SK-N-SH (cell line): ENCODE data around the gene AIF1L. TPM values are rescaled to one million over a fixed set of nuclear protein-coding genes. Genes with fewer than 3 reads are reported as not detected.

Experiments used
- CTCF ChIA-PET: fragments of 300-600, 350-600 bp; formaldehyde crosslinking; extraction: SDS; loops from one replicate; lab custom pipeline; 2021; lab: Yijun Ruan, JAX
- POLR2A ChIA-PET: fragments of 350-600 bp; sonication (Branson Sonifier 250); formaldehyde crosslinking; extraction: SDS; loops from one replicate; lab custom pipeline; 2020; ENCODE audit warnings: antibody characterized with exemption, inconsistent platforms; lab: Yijun Ruan, JAX
- DNase-seq: peaks from one replicate; pipeline ENCODE4 v3.0.0; 2012
- H2AFZ ChIP-seq: fragments of 200-600 bp; sonication (generic); 2 replicates; pipeline ENCODE4 v1.8.1; 2016; ENCODE audit warnings: antibody characterized with exemption, mild to moderate bottlenecking, low read depth
- H3F3A ChIP-seq: fragments of 200-600 bp; sonication (generic); replicated peaks from 2 replicates; pipeline ENCODE3; 2016; ENCODE audit warnings: antibody characterized with exemption, mild to moderate bottlenecking; ENCODE audit not compliant: insufficient read depth
- H3K27ac ChIP-seq, 2 experiments: fragments of 200-500 bp in 1 of 2; fragments of 200-600 bp in 1 of 2; sonication (Bioruptor generic) in 1 of 2; sonication (generic), shearing (Covaris generic) in 1 of 2; 2 replicates each; pipeline versions ENCODE4 v1.5.1 to v1.6.1; 2014 to 2016; ENCODE audit warnings: low read depth in 2 of 2, inconsistent platforms in 1 of 2, low read length in 1 of 2, mild to moderate bottlenecking in 1 of 2, mixed read lengths in 1 of 2
- H3K27me3 ChIP-seq: fragments of 200-600 bp; sonication (generic), shearing (Covaris generic); 2 replicates; pipeline ENCODE4 v1.6.1; 2016; ENCODE audit warnings: mixed run types; ENCODE audit not compliant: insufficient read depth
- H3K36me3 ChIP-seq, 2 experiments: fragments of 200-500 bp in 1 of 2; fragments of 200-600 bp in 1 of 2; sonication (Bioruptor generic) in 1 of 2; sonication (generic) in 1 of 2; replicated peaks in 1 of 2; 2 replicates each; pipeline versions ENCODE3 to v1.5.1; 2014 to 2016; ENCODE audit warnings: low read length in 1 of 2, mild to moderate bottlenecking in 1 of 2; ENCODE audit not compliant: insufficient read depth in 2 of 2, control insufficient read depth in 1 of 2
- H3K4me1 ChIP-seq, 2 experiments: fragments of 200-500 bp in 1 of 2; fragments of 200-600 bp in 1 of 2; sonication (Bioruptor generic) in 1 of 2; sonication (generic), shearing (Covaris generic) in 1 of 2; 2 replicates each; pipeline versions ENCODE4 v1.5.1 to v1.6.1; 2014 to 2016; ENCODE audit warnings: low read depth in 1 of 2, low read length in 1 of 2, mixed run types in 1 of 2; ENCODE audit not compliant: insufficient read depth in 2 of 2, control insufficient read depth in 1 of 2
- H3K4me2 ChIP-seq: fragments of 200-600 bp; sonication (generic), shearing (Covaris generic); 2 replicates; pipeline ENCODE4 v1.6.1; 2017; ENCODE audit warnings: mixed run types
- H3K4me3 ChIP-seq, 2 experiments: fragments of 200-500 bp in 1 of 2; fragments of 200-600 bp in 1 of 2; sonication (Bioruptor generic) in 1 of 2; sonication (generic), shearing (Covaris generic) in 1 of 2; 2 replicates each; pipeline versions ENCODE4 v1.5.1 to v1.8.1; 2014 to 2016; ENCODE audit warnings: low read depth in 2 of 2, inconsistent platforms in 1 of 2, low read length in 1 of 2, mild to moderate bottlenecking in 1 of 2, mixed read lengths in 1 of 2, moderate library complexity in 1 of 2
- H3K79me2 ChIP-seq: fragments of 200-600 bp; sonication (generic); 2 replicates; pipeline ENCODE4 v1.8.1; 2017; ENCODE audit warnings: mild to moderate bottlenecking; ENCODE audit not compliant: insufficient read depth
- H3K9ac ChIP-seq: fragments of 200-600 bp; sonication (generic); 2 replicates; pipeline ENCODE4 v1.6.1; 2017; ENCODE audit warnings: mixed run types
- H3K9me2 ChIP-seq: fragments of 200-600 bp; sonication (generic); 2 replicates; pipeline ENCODE4 v1.6.1; 2017; ENCODE audit warnings: mixed run types
- H3K9me3 ChIP-seq: fragments of 200-600 bp; sonication (generic); 2 replicates; pipeline ENCODE4 v1.6.1; 2017; ENCODE audit warnings: mixed run types, mild to moderate bottlenecking, moderate library complexity
- H4K20me1 ChIP-seq: fragments of 200-600 bp; sonication (generic); 2 replicates; pipeline ENCODE4 v1.6.1; 2017; ENCODE audit warnings: mild to moderate bottlenecking, mixed run types; ENCODE audit not compliant: insufficient read depth
- CHD2 ChIP-seq: fragments of 150-350 bp; IDR thresholded peaks from 2 replicates; pipeline ENCODE4 v1.6.1; 2018; ENCODE audit warnings: low read length; ENCODE audit not compliant: partially characterized antibody
- FOSL2 ChIP-seq: IDR thresholded peaks from 2 replicates; pipeline ENCODE4 v1.4.0; 2012; ENCODE audit warnings: low read depth, mild to moderate bottlenecking, moderate library complexity, borderline replicate concordance
- FOXJ3 ChIP-seq: sonication (generic); formaldehyde crosslinking; IDR thresholded peaks from 2 replicates; pipeline ENCODE4 v1.5.1; 2020; ENCODE audit warnings: mild to moderate bottlenecking, missing genetic modification reagents
- FOXM1 ChIP-seq: IDR thresholded peaks from 2 replicates; pipeline ENCODE4 v1.4.0; 2012; ENCODE audit warnings: low read depth, mild to moderate bottlenecking
- JUND ChIP-seq: IDR thresholded peaks from 2 replicates; pipeline ENCODE4 v1.4.0; 2012
- MAX ChIP-seq: IDR thresholded peaks from 2 replicates; pipeline ENCODE4 v1.4.0; 2012; ENCODE audit warnings: low read depth
- MXI1 ChIP-seq: IDR thresholded peaks from 2 replicates; pipeline ENCODE4 v1.6.1; 2012; ENCODE audit warnings: mild to moderate bottlenecking, low read depth, low read length, improper control_type of control experiment
- NRF1 ChIP-seq: IDR thresholded peaks from 2 replicates; pipeline ENCODE4 v1.6.1; 2012; ENCODE audit warnings: low read depth, mild to moderate bottlenecking, low read length
- POLR2AphosphoS5 ChIP-seq: IDR thresholded peaks from 2 replicates; pipeline ENCODE4 v1.6.1; 2012; ENCODE audit warnings: low read depth, low read length
- RAD21 ChIP-seq: IDR thresholded peaks from 2 replicates; pipeline ENCODE4 v1.6.1; 2012; ENCODE audit warnings: mild to moderate bottlenecking, low read length
- SIN3A ChIP-seq: IDR thresholded peaks from 2 replicates; pipeline ENCODE4 v1.6.1; 2012; ENCODE audit warnings: low read depth, mild to moderate bottlenecking, low read length, moderate library complexity, borderline replicate concordance
- SMC3 ChIP-seq: IDR thresholded peaks from 2 replicates; pipeline ENCODE4 v1.6.1; 2012; ENCODE audit warnings: low read depth, low read length, improper control_type of control experiment
- TAF1 ChIP-seq: IDR thresholded peaks from 2 replicates; pipeline ENCODE4 v1.6.1; 2012; ENCODE audit warnings: low read depth, mild to moderate bottlenecking, low read length, moderate library complexity, borderline replicate concordance
- TCF12 ChIP-seq: IDR thresholded peaks from 2 replicates; pipeline ENCODE4 v1.4.0; 2012
- USF1 ChIP-seq: IDR thresholded peaks from 2 replicates; pipeline ENCODE4 v1.4.0; 2012; ENCODE audit warnings: low read depth, borderline replicate concordance
- WGBS: methylation state at CpG from one replicate; pipeline ENCODE4 v1.1.6; 2017; ENCODE audit warnings: low lambda C conversion rate; 5-methylcytosine and 5-hydroxymethylcytosine counted together
- polyA plus RNA-seq, 3 experiments: library from polyadenylated mRNA; depleted of rRNA; stranded (reverse); fragments of >200 nt; gene quantifications; 2 replicates each; pipeline ENCODE4 v1.2.3, GENCODE V29; 2012
- TF ChIP-seq, protein P1 (sequence below): fragments of 200-600 bp; sonication (generic); IDR thresholded peaks from 2 replicates; pipeline ENCODE4 v1.6.1; 2017; ENCODE audit warnings: antibody characterized with exemption, mild to moderate bottlenecking, moderate library complexity
- TF ChIP-seq, protein P2 (sequence below): IDR thresholded peaks from 2 replicates; pipeline ENCODE4 v1.4.0; 2012; ENCODE audit warnings: low read depth, borderline replicate concordance

Gene AIF1L
- polyA plus RNA-seq, 1 of the 3 experiments (the other 2 are of a cell fraction), result 0.26 TPM

DNA sequence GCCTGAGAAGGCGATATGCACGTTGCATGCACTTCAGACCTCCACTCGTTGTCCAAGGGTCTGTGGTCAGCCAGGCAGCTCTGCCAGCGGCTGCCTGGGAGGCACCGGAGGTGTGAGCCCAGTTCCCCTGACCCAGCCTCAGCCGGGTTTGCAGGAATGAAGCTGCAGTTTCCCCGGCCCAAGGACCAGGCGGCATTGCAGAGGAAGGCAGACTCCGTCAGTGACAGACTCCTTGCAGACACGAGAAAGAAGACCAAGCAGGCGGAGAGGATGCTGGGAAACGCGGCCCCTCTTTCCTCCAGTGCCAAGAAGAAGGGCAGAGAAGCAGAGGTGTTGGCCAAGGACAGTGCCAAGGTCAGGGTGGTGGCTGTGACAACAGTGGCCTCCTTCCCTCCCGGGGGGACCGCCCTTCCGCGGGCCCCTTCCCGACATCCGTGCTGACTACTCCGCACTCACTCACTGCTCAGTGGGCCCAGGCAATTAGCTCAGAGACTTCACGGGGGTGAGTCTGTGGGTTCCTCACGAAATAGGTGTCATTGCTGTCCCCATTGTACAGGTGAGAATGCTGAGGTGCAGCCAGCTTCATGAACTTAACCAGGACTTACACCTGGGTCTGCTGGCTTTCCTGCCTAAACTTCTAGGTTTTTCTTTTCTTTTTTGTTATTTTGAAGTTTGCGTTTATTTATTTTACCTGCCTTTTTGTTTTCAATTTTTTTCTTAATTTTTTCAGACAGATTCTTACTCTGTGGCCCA, 10.8 kb upstream of the AIF1L start (continued):
- no peak for TF ChIP-seq CHD2
- no peak for TF ChIP-seq MAX
- TF ChIP-seq USF1, result no peak

DNA sequence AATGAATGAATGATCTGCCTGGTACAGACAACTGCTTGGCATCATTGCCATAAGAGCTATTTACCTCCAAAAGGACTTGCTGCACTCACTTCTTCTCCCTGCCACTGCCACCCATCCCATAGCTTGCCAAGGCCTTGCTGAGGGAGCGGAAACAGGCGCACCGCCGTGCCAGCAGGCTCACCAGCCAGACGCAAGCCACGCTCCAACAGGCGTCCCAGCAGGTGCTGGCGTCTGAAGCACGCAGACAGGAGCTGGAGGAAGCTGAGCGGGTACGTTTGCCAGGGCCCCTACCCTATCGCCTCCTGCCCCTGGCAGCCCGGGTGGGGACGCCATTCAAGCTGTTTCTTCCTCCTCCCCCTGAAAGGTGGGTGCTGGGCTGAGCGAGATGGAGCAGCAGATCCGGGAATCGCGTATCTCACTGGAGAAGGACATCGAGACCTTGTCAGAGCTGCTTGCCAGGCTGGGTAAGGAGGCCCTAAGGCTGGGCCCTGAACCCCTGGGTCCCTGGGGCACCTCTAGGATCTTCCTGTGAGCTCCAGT, 8.9 kb upstream of the AIF1L start:
- DNase-seq, result no peak
- 81% methylated on average over 8 of the region's 19 CpGs for WGBS
- Histone ChIP-seq H3F3A (no peaks in the 10 kb centered on the region), H3K4me3 (no peak overlapping the region), H3K4me2 (no peak overlapping the region), H2AFZ (no peak overlapping the region), H3K27me3 (peaks cover 7% of the 10 kb centered on the region; the same call in 1 of the 2 replicates), H3K79me2 (no peaks in the 10 kb centered on the region), H3K36me3 (no peaks in the 10 kb centered on the region), H4K20me1 (no peaks in the 10 kb centered on the region), H3K9ac (no peak overlapping the region), H3K9me2 (no peaks in the 10 kb centered on the region), H3K27ac (no peak overlapping the region), H3K4me1 (peaks cover 0 to 7% of the 10 kb centered on the region in 2 experiments; a peak in 1 of 4 replicates), H3K9me3 (no peaks in the 10 kb centered on the region)
- no peak for TF ChIP-seq TAF1
- TF ChIP-seq POLR2AphosphoS5, result no peak
- CTCF ChIA-PET, result interaction anchor here (0.7 kb wide), 2 partner anchors 30 to 249 kb away, joined by 3 read pairs; no protein-coding TSS in a partner anchor
- POLR2A ChIA-PET, result interaction anchor here (1.3 kb wide), 1 partner anchor 38 kb away, joined by 3 read pairs; the partner anchor contains the start of gene NUP214

- Histone ChIP-seq H3K4me3 (no peak overlapping the region), H2AFZ (no peak overlapping the region), H3K9me2 (no peaks in the 10 kb centered on the region), H3K36me3 (no peaks in the 10 kb centered on the region), H3K27me3 (peaks cover 6% of the 10 kb centered on the region), H3F3A (no peaks in the 10 kb centered on the region), H3K4me1 (peaks cover 0 to 15% of the 10 kb centered on the region in 2 experiments; a peak in 1 of 4 replicates), H3K9me3 (no peaks in the 10 kb centered on the region), H3K27ac (no peak overlapping the region), H3K79me2 (no peaks in the 10 kb centered on the region), H3K4me2 (no peak overlapping the region), H3K9ac (no peak overlapping the region), H4K20me1 (no peaks in the 10 kb centered on the region)
- POLR2A ChIA-PET, result no interaction called here
- DNase-seq, result no peak
- CTCF ChIA-PET, result interaction anchor here (1.1 kb wide), 1 partner anchor 246 kb away, joined by 3 read pairs; no protein-coding TSS in a partner anchor
- WGBS, result 71% methylated on average over 11 of the region's 13 CpGs
- TF ChIP-seq FOXM1 (no peak), TCF12 (no peak), MXI1 (no peak), JUND (no peak), NRF1 (no peak), FOXJ3 (CRISPR knock-in tag) (no peak), RAD21 (no peak), FOSL2 (no peak), SMC3 (no peak), MAX (no peak), SIN3A (no peak)
- TF ChIP-seq, protein P1, sequence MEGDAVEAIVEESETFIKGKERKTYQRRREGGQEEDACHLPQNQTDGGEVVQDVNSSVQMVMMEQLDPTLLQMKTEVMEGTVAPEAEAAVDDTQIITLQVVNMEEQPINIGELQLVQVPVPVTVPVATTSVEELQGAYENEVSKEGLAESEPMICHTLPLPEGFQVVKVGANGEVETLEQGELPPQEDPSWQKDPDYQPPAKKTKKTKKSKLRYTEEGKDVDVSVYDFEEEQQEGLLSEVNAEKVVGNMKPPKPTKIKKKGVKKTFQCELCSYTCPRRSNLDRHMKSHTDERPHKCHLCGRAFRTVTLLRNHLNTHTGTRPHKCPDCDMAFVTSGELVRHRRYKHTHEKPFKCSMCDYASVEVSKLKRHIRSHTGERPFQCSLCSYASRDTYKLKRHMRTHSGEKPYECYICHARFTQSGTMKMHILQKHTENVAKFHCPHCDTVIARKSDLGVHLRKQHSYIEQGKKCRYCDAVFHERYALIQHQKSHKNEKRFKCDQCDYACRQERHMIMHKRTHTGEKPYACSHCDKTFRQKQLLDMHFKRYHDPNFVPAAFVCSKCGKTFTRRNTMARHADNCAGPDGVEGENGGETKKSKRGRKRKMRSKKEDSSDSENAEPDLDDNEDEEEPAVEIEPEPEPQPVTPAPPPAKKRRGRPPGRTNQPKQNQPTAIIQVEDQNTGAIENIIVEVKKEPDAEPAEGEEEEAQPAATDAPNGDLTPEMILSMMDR, result no peak
- TF ChIP-seq, protein P2, sequence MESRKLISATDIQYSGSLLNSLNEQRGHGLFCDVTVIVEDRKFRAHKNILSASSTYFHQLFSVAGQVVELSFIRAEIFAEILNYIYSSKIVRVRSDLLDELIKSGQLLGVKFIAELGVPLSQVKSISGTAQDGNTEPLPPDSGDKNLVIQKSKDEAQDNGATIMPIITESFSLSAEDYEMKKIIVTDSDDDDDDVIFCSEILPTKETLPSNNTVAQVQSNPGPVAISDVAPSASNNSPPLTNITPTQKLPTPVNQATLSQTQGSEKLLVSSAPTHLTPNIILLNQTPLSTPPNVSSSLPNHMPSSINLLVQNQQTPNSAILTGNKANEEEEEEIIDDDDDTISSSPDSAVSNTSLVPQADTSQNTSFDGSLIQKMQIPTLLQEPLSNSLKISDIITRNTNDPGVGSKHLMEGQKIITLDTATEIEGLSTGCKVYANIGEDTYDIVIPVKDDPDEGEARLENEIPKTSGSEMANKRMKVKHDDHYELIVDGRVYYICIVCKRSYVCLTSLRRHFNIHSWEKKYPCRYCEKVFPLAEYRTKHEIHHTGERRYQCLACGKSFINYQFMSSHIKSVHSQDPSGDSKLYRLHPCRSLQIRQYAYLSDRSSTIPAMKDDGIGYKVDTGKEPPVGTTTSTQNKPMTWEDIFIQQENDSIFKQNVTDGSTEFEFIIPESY, result no peak
Measured at GRCh38 chr9:131090025-131090787, 6.1 kb upstream of the AIF1L start.
